B cell (primary cell): Measurements from ENCODE around the gene C9orf40.

ENCODE experiments used
- EZH2 ChIP-seq: IDR thresholded peaks from 2 replicates; pipeline ENCODE4 v1.6.1; 2012; ENCODE audit warnings: borderline replicate concordance, low read depth, mild to moderate bottlenecking, moderate library complexity, low read length; ENCODE audit not compliant: insufficient read depth, poor library complexity, severe bottlenecking
- TF ChIP-seq, protein P1 (sequence below): fragments of 200-600 bp; IDR thresholded peaks from one replicate; pipeline ENCODE4 v1.8.0; 2022; ENCODE audit warnings: antibody characterized with exemption, mild to moderate bottlenecking

GRCh38 chr9:74935008-74935407 is 17.7 kb downstream of the C9orf40 start:
- TF ChIP-seq, protein P1, sequence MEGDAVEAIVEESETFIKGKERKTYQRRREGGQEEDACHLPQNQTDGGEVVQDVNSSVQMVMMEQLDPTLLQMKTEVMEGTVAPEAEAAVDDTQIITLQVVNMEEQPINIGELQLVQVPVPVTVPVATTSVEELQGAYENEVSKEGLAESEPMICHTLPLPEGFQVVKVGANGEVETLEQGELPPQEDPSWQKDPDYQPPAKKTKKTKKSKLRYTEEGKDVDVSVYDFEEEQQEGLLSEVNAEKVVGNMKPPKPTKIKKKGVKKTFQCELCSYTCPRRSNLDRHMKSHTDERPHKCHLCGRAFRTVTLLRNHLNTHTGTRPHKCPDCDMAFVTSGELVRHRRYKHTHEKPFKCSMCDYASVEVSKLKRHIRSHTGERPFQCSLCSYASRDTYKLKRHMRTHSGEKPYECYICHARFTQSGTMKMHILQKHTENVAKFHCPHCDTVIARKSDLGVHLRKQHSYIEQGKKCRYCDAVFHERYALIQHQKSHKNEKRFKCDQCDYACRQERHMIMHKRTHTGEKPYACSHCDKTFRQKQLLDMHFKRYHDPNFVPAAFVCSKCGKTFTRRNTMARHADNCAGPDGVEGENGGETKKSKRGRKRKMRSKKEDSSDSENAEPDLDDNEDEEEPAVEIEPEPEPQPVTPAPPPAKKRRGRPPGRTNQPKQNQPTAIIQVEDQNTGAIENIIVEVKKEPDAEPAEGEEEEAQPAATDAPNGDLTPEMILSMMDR: no peak
- no peak for TF ChIP-seq EZH2
